ENCODE data around the gene RNF183. TPM values are rescaled to one million over a fixed set of nuclear protein-coding genes. Genes with fewer than 3 reads are reported as not detected.
"Not testable (repeated sequence)": the region's sequence is repeated elsewhere in the genome, so short reads cannot be mapped to it uniquely, and the experiment has no call there.

Gene RNF183
- total RNA-seq, 1 donor from 2014 or later: 5.3 TPM

DNA sequence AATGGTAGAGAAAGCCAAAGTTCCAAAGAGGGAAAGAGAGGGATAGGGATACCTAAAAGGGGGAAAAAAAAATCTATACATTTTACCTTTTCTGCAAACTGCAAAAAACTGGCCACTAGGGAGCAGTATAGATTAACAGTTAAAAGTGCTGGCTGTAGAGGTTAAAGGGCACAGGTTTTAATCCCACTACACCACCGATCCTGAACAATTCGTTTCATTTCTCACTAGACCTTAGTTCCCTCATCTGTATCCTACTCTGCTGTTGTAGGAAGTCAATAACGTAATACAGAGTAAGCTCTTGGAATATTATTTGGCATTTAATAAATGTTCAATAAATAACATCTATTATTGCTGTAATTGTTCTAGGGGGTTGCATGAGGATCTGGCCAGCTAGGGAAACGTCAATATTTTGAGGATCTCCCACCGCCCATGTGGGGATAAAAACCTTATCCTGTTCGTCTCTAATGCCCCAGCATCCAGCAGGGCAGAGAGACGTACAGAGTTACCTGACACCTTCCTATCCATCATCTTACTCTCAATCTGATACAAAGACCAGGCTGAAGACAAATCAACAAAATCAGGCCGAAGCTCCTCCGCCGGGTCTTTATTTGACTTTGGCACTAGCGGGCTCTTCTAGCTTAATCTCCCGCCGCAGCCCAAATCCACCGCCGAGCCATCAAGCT, 28.6 kb downstream of the RNF183 start:
- peak; percentile 23 for DNase-seq (ENCODE audit: low spot score)

DNA sequence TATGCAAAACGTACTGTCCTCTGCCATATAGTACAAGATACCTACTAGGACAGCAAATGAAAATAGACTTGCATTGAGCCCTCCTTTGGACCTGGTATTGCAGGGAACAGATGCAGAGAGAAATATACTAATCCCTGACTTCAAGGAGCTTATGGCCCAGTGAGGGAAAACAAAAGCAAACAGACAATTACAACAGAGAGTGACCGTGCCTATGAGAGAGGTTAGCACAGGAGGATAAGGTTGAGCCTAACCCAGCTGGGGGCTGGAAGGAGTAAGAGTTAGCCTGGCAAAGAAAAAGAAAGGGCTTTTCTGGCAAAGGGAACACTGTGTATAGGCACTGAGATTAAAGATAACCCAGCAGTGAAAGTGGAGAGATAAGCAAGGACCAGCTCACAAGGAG, 33.3 kb downstream of the RNF183 start:
- no peak for DNase-seq (ENCODE audit: low spot score)

DNA sequence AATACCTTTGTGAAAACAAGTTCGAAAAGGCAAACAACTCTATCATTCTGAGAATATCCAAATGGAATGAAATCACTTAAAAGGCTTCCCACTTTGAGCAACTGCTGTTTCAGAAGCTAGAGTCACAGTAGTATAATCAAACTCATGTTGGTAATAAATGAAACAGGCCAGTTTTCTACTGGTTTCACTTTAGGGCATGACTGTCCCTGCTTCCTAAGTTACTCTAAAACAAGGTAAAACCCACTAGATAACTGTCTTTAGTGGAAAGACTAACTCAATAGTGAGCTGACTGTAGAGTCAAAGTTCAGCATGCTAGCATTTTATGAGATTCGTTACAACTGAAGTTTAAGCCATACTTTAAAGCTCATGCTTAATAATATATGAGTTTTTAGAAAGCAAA, 33.8 kb downstream of the RNF183 start:
- DNase-seq (ENCODE audit: low spot score): no peak

DNA sequence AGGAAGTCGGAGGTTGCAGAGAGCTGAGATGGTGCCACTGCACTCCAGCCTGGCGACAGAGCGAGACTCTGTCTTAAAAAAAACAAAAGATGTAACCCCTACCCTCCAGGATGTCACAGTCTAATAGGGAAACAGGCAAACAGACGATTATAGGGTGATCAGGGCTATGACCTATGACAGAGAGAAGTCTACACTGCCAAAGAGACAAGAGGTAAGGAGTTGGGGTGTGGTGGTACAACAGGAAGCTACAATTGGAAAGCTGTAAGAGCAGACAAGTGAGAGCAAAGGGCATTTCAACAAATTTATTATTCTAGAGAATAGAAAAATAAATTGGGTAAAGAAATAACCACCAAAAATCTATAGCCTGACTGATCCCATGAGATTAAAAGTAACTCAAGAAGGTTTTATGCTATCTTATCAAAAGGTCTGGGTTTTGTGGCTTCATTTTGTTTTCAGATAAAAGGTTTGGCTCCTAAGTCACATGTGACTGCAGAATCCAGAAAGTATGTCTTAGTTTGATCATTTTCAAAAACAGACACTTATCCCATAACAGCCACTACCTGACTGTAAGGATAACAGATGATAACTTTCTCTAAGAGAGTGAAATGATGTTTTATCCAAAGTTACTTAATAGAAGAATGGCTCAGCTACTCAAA, 35.1 kb downstream of the RNF183 start:
- no peak for DNase-seq (ENCODE audit: low spot score)

DNA sequence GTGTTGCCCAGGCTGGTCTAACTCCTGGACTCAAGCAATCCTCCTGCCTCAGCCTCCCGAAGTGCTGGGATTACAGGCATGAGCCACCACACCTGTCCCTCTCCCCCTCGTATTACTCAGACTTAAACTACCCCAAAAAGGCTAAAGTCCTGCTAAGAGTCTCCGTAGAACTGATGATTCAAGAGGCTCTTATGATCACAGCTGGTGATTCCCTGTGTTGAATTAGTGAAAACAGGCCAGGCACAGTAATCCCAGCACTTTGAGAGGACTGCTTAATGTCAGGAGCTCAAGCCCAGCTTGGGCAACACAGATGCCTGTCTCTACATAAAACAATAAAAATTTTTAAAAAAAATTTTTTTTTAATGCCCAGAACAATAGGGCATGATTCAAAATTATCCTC, 37.0 kb downstream of the RNF183 start:
- no peak for DNase-seq (ENCODE audit: low spot score)

DNA sequence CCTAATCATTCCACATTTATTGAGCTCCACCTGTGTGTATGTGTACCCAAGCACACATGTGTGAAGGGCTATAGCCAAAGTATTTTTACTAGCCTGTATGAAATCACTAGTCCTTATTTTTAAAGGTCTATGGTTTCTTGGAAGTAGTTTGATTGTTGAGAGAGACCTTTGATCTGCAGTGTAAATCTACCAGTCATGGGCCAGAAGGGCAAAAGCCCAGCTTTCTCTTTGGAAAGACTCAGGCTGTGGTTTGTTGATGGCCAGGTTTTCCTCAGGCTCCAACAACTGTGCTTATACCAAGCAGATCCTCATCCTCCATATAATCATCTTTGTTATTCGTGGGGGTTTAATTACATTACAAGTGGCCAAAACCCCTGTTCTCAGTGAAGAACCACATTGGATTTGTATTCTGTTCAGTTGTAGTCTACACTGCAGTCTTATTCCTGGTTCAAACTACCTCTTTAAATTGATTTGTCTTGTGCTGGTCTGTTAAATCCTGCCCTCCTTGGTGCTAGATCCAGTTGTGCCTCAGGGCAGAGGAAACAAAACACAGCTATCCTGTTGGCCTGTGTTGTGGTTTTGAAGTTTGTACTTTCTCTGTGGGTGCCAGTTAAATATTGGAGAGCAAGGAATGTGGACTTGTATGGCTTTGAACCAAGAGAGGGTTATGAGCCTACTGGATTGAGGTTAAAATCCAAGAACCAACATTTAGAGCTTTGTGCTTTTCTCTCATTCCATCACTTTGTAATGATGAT, 41.1 kb downstream of the RNF183 start:
- no peak for DNase-seq (ENCODE audit: low spot score)

DNA sequence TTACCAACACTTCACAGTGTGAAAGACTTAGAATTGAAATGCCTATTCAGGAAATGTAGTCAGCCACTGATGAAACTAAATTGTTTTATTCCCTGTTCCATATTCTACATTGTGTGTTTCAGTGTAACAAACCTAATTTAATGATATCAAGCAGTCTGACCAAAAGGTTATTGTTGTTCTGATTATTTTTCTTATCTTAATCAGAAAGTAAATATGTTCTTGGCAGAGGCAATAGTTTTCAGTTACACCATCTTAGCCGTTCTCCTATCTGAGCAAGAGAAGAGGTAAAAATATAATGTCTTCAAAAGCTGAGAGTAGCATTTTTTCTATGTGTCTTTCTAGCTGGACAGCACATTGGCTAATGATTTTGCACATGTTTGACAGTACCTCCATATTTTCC, 44.9 kb downstream of the RNF183 start:
- DNase-seq (ENCODE audit: low spot score): no peak

DNA sequence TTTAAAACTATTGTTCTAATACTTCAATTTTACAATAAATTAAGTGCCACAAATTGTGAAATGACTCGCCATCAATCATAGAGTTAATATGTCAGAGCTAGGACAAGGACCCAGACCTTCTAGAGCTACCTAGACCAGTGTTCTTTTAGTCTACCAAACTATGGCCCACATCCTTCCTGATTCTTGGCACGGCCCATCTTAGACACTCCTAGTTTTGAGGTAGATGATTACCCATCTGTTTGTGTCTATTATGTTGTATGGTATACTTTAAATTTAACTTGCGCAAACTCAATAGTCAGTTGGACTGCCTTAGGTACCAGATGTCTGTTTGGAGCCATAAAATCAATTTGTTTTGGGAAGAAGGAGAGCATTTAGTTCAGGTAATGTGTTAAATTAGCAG, 45.3 kb downstream of the RNF183 start:
- no peak for DNase-seq (ENCODE audit: low spot score)

DNA sequence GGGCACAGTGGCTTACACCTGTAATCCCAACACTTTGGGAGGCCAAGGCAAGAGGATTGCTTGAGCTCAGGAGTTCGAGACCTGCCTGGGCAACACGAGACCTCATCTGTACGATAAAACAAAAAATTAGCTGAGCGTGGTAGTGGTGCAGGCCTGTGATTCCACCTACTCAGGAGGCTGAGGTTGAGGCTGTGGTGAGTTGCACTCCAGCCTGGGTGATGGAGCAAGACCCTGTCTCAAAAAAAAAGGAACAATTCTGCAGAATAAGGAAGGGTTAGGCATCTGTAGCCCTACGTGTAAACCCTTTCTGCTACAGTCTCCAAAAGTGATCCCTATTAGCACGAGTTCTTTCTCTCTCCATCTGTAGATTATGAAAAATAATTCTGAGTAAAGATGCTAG, 47.7 kb downstream of the RNF183 start:
- DNase-seq (ENCODE audit: low spot score): no peak

DNA sequence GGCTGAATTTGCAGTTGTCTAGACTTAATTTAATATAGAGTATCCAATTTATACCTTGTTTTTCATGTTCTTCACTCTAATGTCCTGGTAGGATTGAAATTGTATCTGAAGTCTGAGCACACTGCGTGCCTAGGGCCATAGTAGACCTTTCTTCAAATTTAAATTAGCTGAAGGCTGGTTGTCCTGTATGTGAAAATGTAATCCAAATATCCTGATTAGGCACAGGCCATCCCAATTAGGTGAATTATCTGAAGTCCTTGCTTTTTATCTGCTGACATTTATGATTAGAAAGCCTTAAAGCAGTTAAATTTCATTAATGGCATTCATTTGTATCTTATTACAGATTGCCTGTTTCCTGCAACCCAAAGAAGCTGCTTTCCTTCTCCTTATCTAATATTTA, 48.2 kb downstream of the RNF183 start:
- no peak for DNase-seq (ENCODE audit: low spot score)

DNA sequence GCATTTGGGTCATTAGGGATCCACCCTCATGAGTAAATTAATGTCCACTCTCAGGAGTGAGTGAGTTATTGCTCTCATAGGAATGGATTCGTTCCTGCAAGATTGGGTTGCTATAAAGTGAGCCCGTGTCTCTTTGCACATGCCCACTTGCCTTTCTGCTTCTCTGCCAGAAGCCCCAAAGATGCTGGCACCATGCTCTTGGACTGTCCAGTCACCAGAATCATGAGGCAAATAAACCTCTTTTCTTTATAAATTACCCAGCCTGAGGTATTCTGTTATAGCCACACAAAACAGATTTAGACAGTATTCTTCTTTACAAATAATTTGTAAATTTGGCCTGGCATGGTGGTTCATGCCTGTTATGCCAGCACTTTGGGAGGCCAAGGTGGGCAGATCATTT, 52.4 kb downstream of the RNF183 start:
- no peak for DNase-seq (ENCODE audit: low spot score)

DNA sequence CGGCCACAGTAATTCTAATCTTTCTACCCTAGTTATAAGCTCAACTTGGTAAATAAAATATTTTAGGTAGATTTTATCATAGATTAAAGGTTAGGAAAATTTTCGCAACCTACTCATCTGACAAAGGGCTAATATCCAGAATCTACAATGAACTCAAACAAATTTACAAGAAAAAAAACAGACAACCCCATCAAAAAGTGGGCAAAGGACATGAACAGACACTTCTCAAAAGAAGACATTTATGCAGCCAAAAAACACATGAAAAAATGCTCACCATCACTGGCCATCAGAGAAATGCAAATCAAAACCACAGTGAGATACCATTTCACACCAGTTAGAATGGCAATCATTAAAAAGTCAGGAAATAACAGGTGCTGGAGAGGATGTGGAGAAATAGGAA, 53.5 kb downstream of the RNF183 start:
- DNase-seq (ENCODE audit: low spot score): not testable (repeated sequence)

DNA sequence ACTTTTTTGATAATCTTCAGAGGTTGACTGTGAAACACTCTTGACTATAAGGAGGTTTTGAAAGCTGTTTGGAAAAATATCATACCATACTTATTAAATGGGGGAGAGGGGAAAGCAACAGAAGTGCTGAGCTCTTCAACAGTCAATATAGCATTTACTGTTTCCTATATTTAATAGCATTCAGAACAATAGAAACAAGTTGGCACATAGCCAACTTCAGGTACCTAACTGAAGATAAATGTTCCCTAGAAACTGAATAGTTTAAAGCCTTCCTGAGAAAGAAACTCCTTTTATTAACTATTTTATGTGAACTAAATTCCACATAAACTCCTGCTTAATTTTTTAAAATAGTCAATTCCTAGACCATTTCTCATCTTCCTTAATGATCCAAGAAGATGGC, 55.5 kb downstream of the RNF183 start:
- DNase-seq (ENCODE audit: low spot score): no peak

Other genes with a start within 250 kb of the RNF183 start
- gene ZFP37, start 246.7 kb downstream of the RNF183 start, total RNA-seq: 2.8 TPM
- 7.5 TPM for gene SLC31A2, start 152.4 kb downstream of the RNF183 start, total RNA-seq
- gene FKBP15, start 82.1 kb downstream of the RNF183 start, total RNA-seq: 28.9 TPM
- gene SLC31A1, start 81.8 kb downstream of the RNF183 start, total RNA-seq: 26.1 TPM
- 29.0 TPM for gene CDC26, start 27.8 kb downstream of the RNF183 start, total RNA-seq
- gene PRPF4, start 27.7 kb downstream of the RNF183 start, total RNA-seq: 20.1 TPM
- 8.1 TPM for gene WDR31, start 36.9 kb upstream of the RNF183 start, total RNA-seq
- gene BSPRY, start 46.2 kb upstream of the RNF183 start, total RNA-seq: 16.0 TPM
- 102 TPM for gene HDHD3, start 73.6 kb upstream of the RNF183 start, total RNA-seq
- gene ALAD, start 97.9 kb upstream of the RNF183 start, total RNA-seq: 108 TPM
- gene POLE3, start 107.3 kb upstream of the RNF183 start, total RNA-seq: 24.5 TPM
- gene C9orf43, start 107.4 kb upstream of the RNF183 start, total RNA-seq: 0.37 TPM
- 142 TPM for gene RGS3, start 160.4 kb upstream of the RNF183 start, total RNA-seq

All from mucosa of gallbladder (tissue), 1 donor.